Keratinocyte (primary cell): ENCODE data around the gene SSBP2.

ENCODE experiments used
- CTCF ChIP-seq, 3 experiments: IDR thresholded peaks in 1 of 3; conservative IDR thresholded peaks in 1 of 3; optimal IDR thresholded peaks in 1 of 3; 2 replicates in 2 of 3; 3 replicates in 1 of 3; pipeline versions ENCODE3 to v1.5.1; 2011; ENCODE audit warnings: low read length in 3 of 3, mild to moderate bottlenecking in 3 of 3, moderate library complexity in 2 of 3, control low read depth in 1 of 3, inconsistent platforms in 1 of 3; ENCODE audit not compliant: insufficient read depth in 2 of 3; ENCODE audit errors: extremely low read depth in 1 of 3
- EZH2 ChIP-seq: IDR thresholded peaks from one replicate; pipeline ENCODE4 v1.6.1; 2012; ENCODE audit warnings: inconsistent platforms, mild to moderate bottlenecking, low read length, moderate library complexity

- TF ChIP-seq EZH2, result no peak
- no peak for TF ChIP-seq CTCF (optimal IDR thresholded peaks at IDR 0.05 in 1 of 3, IDR thresholded peaks at IDR 0.05 in 1 of 3, conservative IDR thresholded peaks at IDR 0.05 in 1 of 3; ENCODE audit: extremely low read depth in 1 of 3, insufficient read depth in 2 of 3, low read length in 3 of 3)
Measured at GRCh38 chr5:81572201-81572600, 178.7 kb downstream of the SSBP2 start.
